Right lobe of liver (tissue), 6 donors: ENCODE results near the gene CDYL2. TPM values are rescaled to one million over a fixed set of nuclear protein-coding genes. Genes with fewer than 3 reads are reported as not detected.
A peak's percentile ranks its signal among the peaks of the same experiment; 100 is the strongest.

ENCODE experiments used
- ATAC-seq, 4 donors: fragments of 200-7000 bp; cut with Tn5 transposase; one replicate each; pipeline ENCODE4 v1.9.1; 2020; ENCODE audit warnings: mild to moderate bottlenecking in 4 of 4, moderate library complexity in 4 of 4
- DNase-seq, 3 donors: peaks; one replicate each; pipeline ENCODE4 v3.0.0-alpha.2; 2020
- H3K27ac ChIP-seq, 3 donors: fragments of 200-600 bp; one replicate each; pipeline ENCODE4 v1.8.0; 2022
- H3K27me3 ChIP-seq, 2 donors: fragments of 200-600 bp; one replicate each; pipeline ENCODE4 v1.8.0; 2022
- H3K36me3 ChIP-seq, 4 donors: fragments of 200-600 bp; sonication (generic) in 1 of 4; one replicate each; pipeline versions ENCODE4 v1.5.1 to v1.8.0; 2017 to 2022; ENCODE audit warnings: control low read depth in 1 of 4
- H3K4me1 ChIP-seq, 4 donors: fragments of 200-600 bp; sonication (generic) in 1 of 4; one replicate each; pipeline versions ENCODE4 v1.5.1 to v1.8.0; 2017 to 2022; ENCODE audit warnings: control low read depth in 1 of 4
- H3K4me3 ChIP-seq, 3 donors: fragments of 200-600 bp; one replicate each; pipeline ENCODE4 v1.8.0; 2022
- H3K9me3 ChIP-seq, 4 donors: fragments of 200-600 bp; sonication (generic) in 1 of 4; one replicate each; pipeline versions ENCODE4 v1.5.1 to v1.8.0; 2017 to 2022; ENCODE audit warnings: control low read depth in 1 of 4
- CTCF ChIP-seq, 4 donors: fragments of 200-600 bp in 3 of 4; fragments of 450-650 bp in 1 of 4; IDR thresholded peaks; one replicate each; pipeline versions ENCODE4 v1.5.1 to v1.8.0; 2016 to 2022; ENCODE audit warnings: antibody characterized with exemption in 4 of 4, mild to moderate bottlenecking in 2 of 4
- POLR2A ChIP-seq: fragments of 450-650 bp; IDR thresholded peaks from one replicate; pipeline ENCODE4 v1.6.1; 2017; ENCODE audit warnings: antibody characterized with exemption, mild to moderate bottlenecking
- WGBS: methylation state at CpG from one replicate; pipeline ENCODE4 v1.1.6; 2018; ENCODE audit warnings: low coverage, low lambda C conversion rate; ENCODE audit not compliant: insufficient coverage; ENCODE audit errors: missing lambda C conversion rate; 5-methylcytosine and 5-hydroxymethylcytosine counted together
- intact Hi-C, 2 donors: fragments of 100-400 bp; cut with DNase I; formaldehyde crosslinking; loops; one replicate each; pipeline versions ENCODE4 v1.11.2 to v1.14.1; 2022
- total RNA-seq, 6 experiments: library from RNA; depleted of rRNA in 2 of 6; stranded (reverse); fragments of >200 nt in 2 of 6; fragmentation: NEBNext Ultra II Directional in 3 of 6; extraction: Animal tissue kit (Norgen Biotek cat#: 25700) in 3 of 6; gene quantifications; one replicate each; pipeline versions ENCODE4 v1.1.0 to v1.2.4, GENCODE V29; 2016 to 2023
- donor health status: DM: no; HTN: yes; CAD: no.
- donor health status: DM: no; HTN: no; CAD: no.
- donor health status: DM: no; HTN: no; CAD: no.
- donor health status: DM: no; HTN: yes; CAD: no.
- donor health status: DM: no; HTN: yes; CAD: no.

The CDYL2 gene
- total RNA-seq, 6 experiments from 2014 or later = 2.2 to 12.7 (median 6.3) TPM

DNA sequence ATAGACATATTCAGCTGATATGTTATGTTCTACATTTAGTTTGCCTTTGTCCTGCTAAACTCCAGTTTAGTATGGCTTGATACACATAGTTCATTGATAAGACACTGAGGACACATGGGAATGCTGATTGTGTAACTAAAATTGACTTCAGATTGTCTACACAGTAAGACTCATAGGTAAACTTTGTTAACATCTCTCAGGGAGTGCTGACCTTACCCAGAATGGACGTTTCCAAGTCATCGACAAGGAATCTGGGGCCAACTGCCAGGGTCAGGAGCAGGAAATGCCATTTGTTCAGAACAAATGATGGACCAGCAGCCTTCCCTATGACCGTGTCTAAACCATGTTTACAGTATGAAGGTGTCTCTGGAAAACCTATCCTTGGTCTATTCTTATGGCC, 204.9 kb downstream of the CDYL2 start:
- 19% methylated on average over 3 of the region's 3 CpGs for WGBS
- intact Hi-C loops = no loop called here
- Histone ChIP-seq H3K9me3 (no peaks in the 10 kb centered on the region), H3K4me1 (no peaks in the 10 kb centered on the region), H3K4me3 (no peak overlapping the region), H3K36me3 (no peaks in the 10 kb centered on the region), H3K27ac (no peak overlapping the region), H3K27me3 (no peaks in the 10 kb centered on the region)
- TF ChIP-seq POLR2A (no peak), CTCF (IDR thresholded peaks at IDR 0.05) (no peak)
- ATAC-seq = peak in 2 of 4 donors; percentile 58 to 60
- no peak for DNase-seq

DNA sequence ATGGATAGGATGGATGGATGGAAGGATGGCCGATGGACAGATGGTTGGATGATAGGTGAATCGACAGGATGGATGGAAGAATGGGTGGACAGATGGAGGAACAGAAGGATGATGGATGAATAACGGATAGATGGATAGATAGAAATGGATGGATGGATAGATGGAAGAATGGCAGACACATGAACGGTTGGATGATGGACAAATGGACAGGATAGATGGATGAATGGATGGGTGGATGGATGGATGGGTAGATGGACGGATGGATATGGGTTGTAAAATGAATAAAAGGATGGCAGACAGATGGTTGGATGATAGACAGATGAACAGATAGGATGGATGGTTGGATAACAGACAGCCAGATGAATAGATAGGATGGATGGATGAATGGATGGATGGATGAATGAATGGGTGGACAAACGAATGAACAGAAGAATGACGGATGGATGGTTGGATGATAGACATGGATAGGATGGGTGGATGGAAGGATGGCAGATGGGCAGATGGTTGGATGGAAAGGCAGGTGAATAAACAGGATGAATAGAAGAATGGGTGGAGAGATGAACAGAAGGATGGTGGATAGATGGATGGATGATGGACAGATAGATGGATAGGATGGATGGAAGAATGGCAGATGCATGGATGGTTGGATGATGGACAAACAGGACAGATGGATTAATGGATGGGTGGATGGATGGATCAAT, 207.7 kb downstream of the CDYL2 start:
- H3K9me3 ChIP-seq = no peaks in the 10 kb centered on the region
- WGBS = 76% methylated on average over 7 of the region's 7 CpGs
- intact Hi-C loops = no loop called here
- H3K4me1 ChIP-seq = no peaks in the 10 kb centered on the region
- H3K27ac ChIP-seq = no peak overlapping the region
- ATAC-seq (no peak), DNase-seq (no peak)
- H3K27me3 ChIP-seq = no peaks in the 10 kb centered on the region
- H3K36me3 ChIP-seq = no peaks in the 10 kb centered on the region
- no peak for TF ChIP-seq CTCF (IDR thresholded peaks at IDR 0.05)
- H3K4me3 ChIP-seq = no peak overlapping the region

- no peak overlapping the region for H3K4me3 ChIP-seq
- H3K4me1 ChIP-seq = no peaks in the 10 kb centered on the region
- DNase-seq (no peak), ATAC-seq (no peak)
- H3K36me3 ChIP-seq = no peaks in the 10 kb centered on the region
- no peaks in the 10 kb centered on the region for H3K27me3 ChIP-seq
- TF ChIP-seq CTCF (IDR thresholded peaks at IDR 0.05) = no peak
- TF ChIP-seq POLR2A = no peak
- H3K9me3 ChIP-seq = no peaks in the 10 kb centered on the region
- no peak overlapping the region for H3K27ac ChIP-seq
- intact Hi-C loops = no loop called here
Measured at GRCh38 chr16:80594756-80595155, 209.6 kb downstream of the CDYL2 start.

DNA sequence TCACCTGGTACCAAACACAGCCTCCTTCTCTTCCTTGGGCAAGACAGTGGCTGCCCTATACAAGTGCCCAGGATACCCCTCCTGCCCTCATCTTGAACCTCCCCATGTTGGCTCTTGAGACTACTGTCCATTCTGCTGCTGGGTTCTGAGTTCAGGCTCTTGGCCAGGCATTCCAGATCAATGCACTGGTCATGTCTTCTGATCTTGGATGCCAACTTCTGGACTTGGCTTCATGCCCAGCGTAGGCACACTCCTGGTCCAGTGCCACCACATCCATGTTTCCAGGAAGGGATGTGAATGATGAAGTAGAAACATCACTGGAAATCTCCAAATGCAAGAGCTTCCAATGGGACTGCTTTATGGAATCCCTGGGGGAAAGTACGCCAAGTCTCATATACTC, 212.1 kb downstream of the CDYL2 start:
- ATAC-seq = peak; percentile 61 to 80 (median 74)
- no peak overlapping the region for H3K4me3 ChIP-seq
- no peaks in the 10 kb centered on the region for H3K27me3 ChIP-seq
- DNase-seq = peak in 2 of 3 donors; percentile 42 to 65
- H3K36me3 ChIP-seq = no peaks in the 10 kb centered on the region
- no peak overlapping the region for H3K27ac ChIP-seq
- intact Hi-C loops = no loop called here
- H3K9me3 ChIP-seq = no peaks in the 10 kb centered on the region
- TF ChIP-seq POLR2A = no peak
- no peak for TF ChIP-seq CTCF (IDR thresholded peaks at IDR 0.05)
- H3K4me1 ChIP-seq = no peaks in the 10 kb centered on the region
- 45% methylated on average over 1 of the region's 2 CpGs for WGBS
